NCI-H2196 treated with DMSO at 0.1 percent for 48 hours (cell line): ENCODE data around the gene ME3.

Experiments used
- DNase-seq: peaks from one replicate; lab custom pipeline; 2025; ENCODE audit not compliant: unreplicated experiment; lab: John Stamatoyannopoulos, UW

Gene ME3

DNA sequence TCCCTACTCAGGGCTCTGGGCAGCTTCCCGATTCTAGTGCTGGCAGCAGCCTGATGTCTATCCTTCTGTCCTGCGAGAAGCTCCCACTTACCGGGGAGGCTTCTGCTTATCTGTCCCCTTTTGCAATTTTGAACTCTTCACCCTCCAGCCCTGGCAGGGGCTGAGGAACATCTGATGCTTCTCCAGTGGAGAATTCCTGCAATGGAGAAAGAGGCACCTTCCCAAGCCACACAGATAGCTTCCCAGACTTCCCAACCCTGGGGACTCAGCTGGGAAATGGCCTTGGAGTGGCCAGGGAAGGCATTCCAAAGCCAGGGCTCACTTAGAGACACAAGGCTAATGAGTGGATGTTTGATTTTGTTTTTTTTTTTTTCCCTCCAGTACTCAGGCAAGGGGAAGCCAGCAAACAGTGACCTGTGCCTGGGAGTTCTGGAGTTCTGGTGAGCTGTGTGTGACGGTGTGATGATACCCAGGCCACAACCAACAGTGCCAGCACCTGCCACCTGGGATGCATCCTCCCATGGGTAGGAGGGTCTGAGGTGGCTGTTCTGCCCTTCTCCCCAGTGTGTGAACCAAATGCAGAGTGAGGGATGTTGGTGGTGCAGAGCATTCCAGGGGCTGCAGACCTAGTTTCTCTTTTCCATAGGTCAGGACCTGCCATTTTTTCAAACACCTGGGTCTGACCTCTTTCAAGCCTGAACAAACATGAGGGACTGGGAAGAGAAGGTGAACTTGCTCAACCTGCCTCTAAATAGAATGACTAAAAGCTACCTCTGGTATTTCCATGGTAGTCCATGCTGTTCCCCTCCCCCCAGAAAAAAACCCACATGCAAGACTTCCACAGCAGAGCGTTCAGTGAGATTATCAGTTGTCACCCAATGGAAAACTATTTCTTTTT, 202.7 kb downstream of the ME3 start:
- no peak for DNase-seq

DNA sequence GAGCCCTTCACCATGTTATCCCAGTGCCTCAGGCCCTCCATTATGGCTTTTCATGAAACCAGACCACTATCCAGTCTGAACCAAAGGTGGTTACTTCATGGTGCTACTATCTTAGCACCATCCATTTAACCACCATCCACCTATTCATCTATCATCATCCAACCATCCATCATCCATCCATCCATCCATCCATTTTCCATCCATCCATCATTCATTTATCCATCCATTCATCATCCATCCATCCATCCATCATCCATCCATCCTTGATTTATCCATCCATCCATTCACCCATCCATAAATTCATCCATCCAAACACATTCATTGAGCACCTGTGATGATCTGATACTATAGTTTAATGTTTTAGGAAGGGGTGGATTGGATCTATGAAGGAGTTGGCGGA, 204.2 kb downstream of the ME3 start:
- DNase-seq = no peak

DNA sequence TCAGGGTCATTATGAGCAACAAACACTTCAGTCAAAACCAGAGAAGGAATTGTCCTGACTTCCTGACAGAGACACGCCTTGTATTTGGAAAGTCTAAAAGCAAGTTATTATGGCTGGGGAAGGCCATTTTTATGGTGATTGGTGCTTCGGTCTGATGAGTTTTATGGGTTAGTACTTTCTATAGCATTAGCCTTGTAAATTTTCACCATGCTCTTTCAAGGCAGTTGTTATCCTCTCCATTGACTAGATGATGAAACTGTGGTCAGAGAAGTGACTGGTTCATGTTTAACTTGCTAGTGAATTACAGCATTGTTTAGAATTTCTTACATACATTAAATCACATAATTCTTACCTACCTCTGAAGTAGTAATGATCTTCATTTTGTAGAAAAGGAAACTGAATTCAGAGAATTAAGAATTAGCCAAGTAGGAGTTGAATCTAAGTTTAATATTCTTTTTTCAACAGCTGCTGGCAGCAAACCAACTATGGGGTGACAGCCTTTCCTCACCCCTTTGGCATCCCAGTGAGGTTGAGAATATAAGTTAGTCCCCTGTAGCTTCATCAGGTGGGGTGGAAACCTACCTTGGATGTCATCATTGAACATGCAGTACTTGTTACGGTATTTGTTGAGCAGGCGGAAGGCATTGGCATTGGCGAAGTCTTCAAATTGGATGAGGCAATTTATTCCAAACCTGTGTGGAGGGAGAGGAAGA, 207.8 kb downstream of the ME3 start:
- DNase-seq = no peak

DNA sequence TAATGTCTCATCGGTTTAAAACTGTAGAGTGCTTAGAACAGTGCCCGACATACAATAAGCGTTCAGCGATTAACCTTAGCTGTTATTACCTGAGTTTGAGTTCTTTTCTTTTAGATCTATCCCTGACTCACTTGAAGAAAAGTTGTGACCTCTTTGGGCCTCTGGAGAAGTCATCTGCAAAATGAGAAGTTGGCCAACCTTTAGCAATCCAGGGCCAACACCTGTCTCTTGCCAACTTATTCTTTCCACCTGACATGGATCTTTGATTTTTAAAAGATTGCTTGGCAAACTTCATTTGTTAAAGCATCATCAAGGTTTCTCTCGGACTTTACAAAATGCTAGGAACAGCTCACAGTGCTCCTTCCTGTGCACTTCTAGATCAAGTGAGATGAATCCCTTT, 208.5 kb downstream of the ME3 start:
- DNase-seq = no peak

DNA sequence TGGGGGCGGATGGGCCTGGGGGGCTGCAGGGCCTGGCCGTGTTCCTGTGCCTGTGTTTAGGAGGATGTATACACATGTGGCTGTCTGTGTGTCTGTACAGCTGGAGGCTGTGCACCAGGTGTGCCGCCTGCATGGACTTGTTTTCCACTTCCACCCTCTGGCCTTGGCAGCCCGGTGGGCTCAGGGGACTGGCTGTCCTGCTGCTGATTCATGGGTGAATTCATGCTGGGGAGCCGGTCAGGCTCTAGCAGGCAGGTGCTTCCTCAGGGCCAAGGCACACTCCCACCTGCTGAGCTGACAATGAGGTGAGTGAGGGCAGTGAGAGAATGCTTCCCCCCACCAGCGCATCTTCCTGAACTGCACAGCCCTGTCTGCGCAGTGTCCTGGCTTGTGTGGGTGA, 209.3 kb downstream of the ME3 start:
- DNase-seq = no peak

DNA sequence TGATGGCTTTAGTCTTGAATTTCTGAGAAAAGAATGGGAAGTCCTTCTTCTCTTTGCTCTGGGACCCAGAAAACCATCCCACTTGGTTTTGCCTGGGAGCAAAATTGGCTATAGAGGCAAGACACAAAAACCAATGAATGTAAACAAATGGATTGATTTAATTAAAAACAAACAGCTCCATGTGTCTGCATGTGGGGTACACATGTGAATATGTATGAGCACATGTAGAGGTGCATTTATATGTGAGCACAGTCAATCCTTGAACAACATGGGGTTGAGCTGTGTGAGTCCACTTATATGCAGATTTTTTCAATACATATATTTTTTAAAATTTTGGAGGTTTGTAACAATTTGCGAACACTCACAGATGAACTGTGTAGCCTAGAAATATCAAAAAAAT, 210.5 kb downstream of the ME3 start:
- no peak for DNase-seq

DNA sequence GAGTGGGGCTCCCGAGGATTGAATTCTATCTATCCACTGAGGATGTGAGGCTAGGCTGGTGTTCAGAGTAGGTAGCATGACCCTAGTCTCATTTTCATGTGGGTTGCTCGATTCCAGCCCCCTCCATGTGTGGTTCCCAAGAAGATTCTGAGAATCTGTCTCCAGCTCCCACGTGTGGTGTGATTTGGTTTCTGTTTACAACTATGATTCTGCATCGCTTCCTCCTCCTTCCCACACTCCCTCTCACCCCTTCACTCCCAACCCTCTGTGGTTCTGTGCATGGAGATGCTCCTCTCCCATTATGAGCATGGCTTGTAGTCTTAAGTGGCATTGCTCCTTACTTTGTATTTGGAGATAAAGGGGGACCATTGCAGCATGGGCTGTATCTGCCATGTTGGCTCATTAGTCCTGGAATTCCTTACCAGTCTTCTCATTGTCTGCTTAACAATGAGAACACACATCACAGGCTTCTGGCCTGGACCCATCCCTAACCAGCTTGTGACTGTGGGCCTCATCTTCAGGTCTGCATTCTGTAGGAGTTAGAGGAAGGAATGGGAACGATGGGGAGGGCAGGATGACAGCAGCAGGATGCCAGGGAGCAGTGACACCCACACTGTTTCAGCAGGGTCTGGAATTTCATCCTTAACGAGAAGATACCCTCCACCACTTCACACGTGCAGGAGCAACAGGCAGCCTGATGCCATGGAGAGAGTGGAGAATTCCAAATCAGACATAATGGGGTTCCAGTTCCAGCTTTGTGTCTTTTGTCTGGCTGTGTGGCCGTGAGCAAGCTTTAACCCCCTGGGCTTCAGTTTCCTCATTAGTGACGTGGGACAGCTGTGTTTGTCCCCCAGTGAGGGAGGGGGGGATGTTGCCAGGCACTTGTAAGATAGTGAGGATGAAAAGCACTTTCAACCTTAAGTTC, 211.7 kb downstream of the ME3 start:
- DNase-seq = no peak

DNA sequence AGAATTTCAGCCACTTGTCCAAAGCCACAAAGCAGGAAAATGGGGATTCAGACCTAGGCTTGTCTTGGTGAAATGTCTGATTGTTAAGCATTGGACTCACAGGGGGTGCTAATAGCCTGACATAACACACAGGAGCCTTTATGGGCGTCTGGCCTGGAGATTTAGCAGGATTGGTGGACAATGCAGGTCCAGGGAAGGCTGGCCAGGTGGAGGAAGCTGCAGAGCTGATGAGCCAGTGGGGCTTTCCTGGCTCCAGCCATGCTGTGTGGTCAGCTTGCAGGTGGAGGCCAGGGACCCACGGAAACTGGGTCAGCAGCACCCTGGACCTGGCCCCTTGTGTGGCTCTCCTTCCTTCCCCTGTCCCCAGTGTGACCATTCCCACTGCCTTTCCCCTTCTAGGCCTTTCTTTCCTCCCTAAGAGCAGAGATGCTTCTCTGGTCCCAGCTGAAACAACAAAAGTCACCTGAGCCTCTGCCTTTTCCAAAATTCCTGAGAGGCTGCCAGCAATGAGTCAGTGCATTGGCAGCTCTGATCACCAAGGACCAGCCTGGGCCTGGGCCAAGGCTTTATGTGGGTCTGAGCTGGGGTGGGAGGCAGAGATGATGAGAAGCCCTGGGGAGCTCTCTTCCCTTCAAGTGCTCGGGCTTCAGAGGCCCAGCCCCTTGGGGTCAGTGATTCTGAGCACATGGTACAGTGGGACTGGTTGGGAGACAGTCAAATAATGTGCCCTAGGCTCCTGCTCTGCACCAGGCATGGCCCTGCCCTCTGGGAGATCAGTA, 212.5 kb downstream of the ME3 start:
- peak; percentile 72 for DNase-seq

DNA sequence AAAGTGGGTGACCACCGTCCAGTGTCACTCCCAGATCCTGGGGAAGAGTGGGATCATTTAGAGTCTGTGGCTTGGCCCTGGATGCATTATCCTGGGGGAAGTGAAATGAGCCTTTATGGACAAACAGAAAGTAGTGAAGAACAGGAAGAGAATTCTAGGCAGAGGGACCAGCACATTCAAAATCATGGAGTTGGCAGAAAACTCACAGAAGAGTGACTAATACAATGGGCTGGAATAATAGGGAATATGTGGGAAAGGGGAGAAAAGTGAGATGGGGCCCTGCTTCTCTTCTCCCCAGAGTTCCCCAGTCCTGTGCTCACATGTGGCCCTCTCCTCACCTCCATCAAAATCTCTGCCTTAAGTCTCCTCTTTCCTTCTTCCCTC, 213.4 kb downstream of the ME3 start:
- no peak for DNase-seq

DNA sequence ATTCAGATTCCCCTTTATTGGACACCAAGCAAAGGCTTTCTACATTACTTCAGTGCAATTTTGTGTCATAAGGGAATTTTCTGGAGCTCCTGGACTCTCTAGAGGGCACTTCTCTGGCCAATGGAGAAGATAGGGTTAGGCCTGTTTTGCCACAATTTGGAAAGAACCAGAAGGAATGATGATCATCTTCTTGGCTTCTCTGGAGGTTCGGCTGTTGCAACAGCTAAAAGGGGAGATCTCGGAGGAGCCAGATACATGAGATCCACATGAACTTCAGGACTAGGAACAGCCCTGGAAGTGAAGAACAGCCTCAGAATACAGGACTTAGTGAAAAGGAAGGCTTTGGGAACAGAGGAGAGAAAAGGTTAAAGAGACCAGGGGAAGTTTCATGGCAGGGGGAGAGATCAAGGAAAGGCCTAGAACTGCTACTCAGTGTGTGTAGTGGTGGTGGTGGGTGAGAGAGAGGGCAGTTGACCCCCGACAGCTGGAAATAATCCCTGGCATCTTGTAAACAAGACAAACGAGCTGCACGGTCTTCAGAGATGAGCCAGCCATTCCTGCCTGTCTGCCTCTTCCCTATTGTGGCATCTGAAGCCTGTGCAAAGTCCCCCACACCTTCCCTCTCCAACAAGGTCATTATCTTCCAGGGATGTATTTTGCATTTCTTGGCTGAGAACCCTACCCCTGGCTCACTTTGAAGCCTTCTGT, 214.0 kb downstream of the ME3 start:
- DNase-seq = no peak

DNA sequence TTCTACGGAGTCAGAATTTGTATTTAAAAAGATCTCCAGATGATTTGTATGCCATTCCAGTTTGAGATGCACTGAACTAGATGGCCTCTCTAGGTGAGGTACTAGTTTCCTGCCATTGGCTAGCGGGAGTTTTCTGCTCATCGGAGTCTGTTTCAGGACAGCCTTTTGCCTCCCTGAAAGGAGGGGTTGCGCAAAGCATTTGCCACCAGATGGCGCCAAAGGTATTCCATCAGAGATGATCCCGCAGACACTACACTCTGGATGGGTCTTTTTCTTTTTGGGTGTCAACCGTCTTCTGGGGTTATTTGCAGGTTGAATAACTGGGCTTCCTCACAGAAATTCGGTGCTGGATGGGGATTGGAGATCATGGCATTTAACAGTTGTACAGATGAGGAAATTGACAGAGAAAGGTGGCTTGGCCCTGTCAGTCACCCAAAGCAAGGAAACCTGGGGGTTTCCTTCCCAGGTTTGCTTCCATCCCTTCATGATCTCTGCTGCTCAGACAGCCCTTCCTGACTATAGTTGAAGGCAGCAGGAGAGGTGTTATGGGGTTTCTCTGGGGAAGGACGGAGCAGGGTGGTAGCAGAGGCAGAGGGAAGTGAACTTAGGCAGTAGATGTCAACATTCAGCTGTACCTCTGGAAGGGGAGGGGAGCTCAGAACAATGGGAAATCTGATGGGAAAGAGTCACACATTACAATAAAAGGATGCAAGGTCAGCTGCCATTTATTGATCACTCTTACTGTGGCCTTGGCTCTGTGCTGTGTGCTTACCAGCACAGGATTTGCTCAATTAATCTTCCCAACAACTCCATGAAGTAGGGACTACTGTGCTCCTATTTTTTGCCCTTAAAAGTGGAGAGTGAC, 216.1 kb downstream of the ME3 start:
- DNase-seq = peak; percentile 33

DNA sequence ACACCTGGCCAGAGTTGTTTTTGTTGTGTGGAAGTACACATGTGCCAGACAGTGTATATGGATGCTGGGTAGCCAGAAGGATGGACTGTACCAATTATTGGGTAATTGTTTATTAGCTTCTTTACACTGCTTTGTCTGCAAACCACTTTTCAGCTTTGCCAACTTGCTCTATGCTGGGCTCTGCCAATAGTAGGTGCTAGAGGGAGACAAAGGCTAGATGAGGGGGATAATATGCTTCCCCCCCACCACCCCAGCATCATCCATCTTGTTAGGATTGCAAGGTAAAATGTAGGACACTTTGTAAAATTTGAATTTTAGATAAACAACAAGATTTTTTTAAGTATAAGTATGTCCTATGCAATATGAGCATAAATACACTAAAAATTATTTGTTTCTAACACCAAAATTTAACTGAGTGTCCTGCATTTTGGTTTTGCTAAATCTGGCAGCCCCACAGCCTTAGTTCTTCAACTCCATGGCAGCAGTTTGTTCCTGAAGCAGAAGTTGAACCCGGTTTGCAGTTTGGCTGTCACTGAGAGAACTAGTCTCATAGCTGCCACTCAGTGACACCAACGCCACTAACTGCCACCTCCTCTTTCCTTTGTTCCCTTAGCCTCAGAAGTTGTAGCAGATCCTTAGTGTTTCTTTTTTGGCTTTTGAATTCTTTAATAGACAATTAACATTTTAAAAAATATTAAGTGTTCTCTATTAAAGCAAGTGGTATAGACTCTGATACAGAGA, 219.0 kb downstream of the ME3 start:
- no peak for DNase-seq

DNA sequence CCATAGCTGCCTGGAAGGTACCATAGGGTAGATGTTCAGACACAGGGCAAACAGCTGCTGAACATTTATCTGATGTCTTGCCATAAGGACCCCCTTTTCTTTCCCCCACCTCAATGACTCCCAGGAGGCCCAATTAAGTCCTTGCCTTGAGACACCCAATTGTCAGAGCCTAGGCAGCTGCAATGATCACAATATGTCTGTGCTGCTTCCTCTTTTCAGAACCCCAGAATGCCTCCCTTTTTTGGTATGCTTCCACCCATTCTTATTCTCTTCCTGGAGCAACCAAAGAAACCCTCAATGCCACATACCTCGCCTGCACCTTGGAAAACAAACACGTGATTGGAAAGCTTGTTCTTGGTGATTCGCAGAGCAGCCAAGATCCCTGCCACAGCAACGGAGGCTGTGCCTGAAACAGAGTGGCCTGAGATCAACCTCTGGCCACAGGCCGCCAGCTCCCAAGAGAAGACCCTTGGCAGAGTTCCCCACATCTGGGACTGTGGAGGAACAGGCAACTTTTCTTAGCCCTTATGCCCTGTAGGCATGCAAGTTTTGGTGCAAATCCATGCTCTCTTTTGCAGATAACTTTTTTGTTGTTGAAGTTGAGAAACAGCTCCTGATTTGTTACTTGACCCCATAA, 222.3 kb downstream of the ME3 start:
- no peak for DNase-seq

DNA sequence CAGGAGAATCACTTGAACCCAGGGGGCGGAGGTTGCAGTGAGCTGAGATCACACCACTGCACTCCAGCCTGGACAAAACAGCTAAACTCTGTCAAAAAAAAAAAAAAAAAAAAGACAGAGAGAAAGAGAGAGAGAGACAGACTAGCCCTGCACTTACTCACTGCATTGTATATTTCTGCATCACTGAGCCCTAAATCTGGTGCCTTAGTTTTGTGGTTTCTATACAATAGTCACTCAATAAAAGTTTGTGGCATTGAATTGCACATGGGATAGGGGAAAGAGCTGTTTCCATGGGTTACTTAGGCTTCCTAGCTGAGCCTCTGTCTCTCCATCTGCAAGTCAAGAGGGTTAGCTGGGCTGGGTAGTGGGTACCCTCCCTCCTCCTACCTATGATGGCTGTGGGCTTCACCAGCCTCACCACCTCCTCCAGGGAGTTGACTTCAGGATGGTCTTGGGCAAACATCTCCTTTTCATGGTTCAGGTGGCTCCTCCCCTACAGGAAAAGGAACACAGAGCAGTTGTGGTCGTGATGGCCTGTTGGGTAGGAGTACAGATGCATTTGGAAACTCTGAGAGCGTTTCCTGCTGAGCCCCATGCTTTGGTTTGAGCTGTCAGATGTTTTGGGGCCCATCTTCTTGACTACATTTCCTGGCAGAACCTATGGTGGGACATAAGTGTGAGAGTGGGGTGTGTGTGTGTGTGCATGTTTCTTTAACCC, 224.5 kb downstream of the ME3 start:
- DNase-seq = no peak

DNA sequence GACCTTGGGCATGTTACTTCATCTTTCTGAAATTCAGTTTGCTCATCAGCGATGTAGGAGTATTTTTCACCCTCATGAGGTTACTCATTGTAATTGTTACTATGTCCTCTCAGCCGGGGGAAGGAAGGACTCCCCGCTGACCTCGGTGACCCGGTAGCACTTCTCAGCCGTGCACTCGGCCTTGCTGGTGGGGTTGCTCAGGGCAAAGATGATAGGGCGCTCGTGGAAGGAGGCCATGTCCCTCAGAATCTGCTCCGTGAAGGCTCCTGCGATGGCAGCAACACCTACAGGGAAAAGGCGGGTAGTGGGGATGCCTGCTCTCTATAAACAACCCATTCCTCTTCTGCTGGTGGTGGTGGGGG, 225.5 kb downstream of the ME3 start:
- no peak for DNase-seq

DNA sequence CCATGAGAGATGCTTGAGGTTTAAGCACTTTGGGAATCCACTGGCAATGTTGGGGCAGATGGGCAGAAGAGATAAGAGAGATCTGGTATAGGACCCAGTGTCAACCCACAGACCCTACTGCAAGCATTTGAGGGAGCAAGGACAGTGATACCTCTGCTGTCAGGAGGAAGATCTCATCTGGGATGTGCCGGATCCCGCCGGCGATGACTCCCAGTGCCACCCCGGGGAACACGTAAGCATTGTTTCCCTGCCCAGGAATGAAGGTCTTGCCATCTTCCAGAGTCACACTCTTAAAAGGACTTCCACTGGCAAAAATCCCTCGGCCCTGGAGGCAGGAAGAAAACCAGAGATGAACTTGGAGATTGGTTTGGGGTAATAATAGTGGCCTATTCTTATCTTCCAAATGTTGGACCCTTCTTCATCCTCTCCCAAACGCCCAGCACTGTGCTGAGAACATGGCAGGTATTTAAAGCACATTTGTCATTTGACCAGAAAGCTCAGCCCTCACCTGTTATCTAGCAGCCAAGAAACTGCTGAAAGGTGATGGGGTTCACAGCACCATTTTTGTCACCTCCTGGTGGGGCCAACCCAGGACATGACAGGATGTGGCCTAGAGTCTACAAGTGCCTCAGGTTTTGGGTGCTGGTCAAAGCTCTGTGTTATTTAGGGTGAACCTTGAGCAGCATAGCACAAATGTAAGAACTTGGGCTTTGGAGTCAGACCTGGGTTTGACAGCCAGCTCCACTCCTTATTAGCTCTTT, 226.1 kb downstream of the ME3 start:
- no peak for DNase-seq

DNA sequence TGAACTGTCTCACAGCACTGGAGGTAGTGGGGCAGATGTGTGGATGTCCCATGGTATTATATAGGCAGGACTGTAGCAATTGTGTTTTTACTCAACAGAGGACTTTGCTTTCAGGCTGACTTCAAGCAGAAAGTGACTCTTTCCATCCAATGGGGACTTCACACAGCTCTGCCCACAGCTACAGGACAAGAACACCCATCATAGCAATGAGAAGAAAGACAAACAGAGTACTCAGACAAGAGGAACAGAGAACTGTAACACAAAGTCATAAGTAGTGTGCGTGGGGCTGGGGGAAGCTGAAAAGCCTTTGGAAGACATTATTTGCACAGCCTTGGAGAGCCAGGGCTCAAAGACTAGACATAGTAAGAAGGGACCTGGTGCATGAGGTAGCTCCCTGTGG, 227.4 kb downstream of the ME3 start:
- no peak for DNase-seq
